HG03469 (cell line): ENCODE measurements around the gene GRB2.

Experiments
- ATAC-seq: cut with Tn5 transposase; IDR thresholded peaks from one replicate; pipeline ENCODE4 v1.9.1; 2021; ENCODE audit warnings: mild to moderate bottlenecking, moderate library complexity, moderate number of reproducible peaks; ENCODE audit not compliant: unreplicated experiment

GRB2 gene

GRCh38 chr17:75416006-75416405 lies 10.5 kb upstream of the GRB2 start:
- ATAC-seq: no peak

- ATAC-seq: no peak
Measured at GRCh38 chr17:75414488-75414887, 9.0 kb upstream of the GRB2 start.

- ATAC-seq: no peak
Measured at GRCh38 chr17:75412455-75413317, 7.2 kb upstream of the GRB2 start.

- no peak for ATAC-seq
Measured at GRCh38 chr17:75411328-75412067, 6.0 kb upstream of the GRB2 start.

- no peak for ATAC-seq
Measured at GRCh38 chr17:75410141-75410540, 4.7 kb upstream of the GRB2 start.

GRCh38 chr17:75407655-75408352 lies 2.3 kb upstream of the GRB2 start:
- ATAC-seq: no peak

- no peak for ATAC-seq
Measured at GRCh38 chr17:75406222-75406615, 741 bp upstream of the GRB2 start.

- no peak for ATAC-seq
Measured at GRCh38 chr17:75404731-75405364, 630 bp downstream of the GRB2 start.

- no peak for ATAC-seq
Measured at GRCh38 chr17:75404223-75404730, 1.2 kb downstream of the GRB2 start.

GRCh38 chr17:75403131-75403530 lies 2.3 kb downstream of the GRB2 start:
- no peak for ATAC-seq

GRCh38 chr17:75402026-75402425 lies 3.5 kb downstream of the GRB2 start:
- no peak for ATAC-seq

- no peak for ATAC-seq
Measured at GRCh38 chr17:75400326-75400939, 5.0 kb downstream of the GRB2 start.

GRCh38 chr17:75398279-75398678 lies 7.2 kb downstream of the GRB2 start:
- no peak for ATAC-seq

- no peak for ATAC-seq
Measured at GRCh38 chr17:75397217-75397616, 8.3 kb downstream of the GRB2 start.

- ATAC-seq: no peak
Measured at GRCh38 chr17:75396796-75397195, 8.7 kb downstream of the GRB2 start.

- no peak for ATAC-seq
Measured at GRCh38 chr17:75396025-75396424, 9.5 kb downstream of the GRB2 start.

- ATAC-seq: no peak
Measured at GRCh38 chr17:75394332-75394918, 11.1 kb downstream of the GRB2 start.

- no peak for ATAC-seq
Measured at GRCh38 chr17:75393523-75394331, 11.8 kb downstream of the GRB2 start.

GRCh38 chr17:75392559-75392958 lies 12.9 kb downstream of the GRB2 start:
- no peak for ATAC-seq
